Karpas-422 (cell line): Measurements from ENCODE around the gene PPP2R2B. TPM values are rescaled to one million over a fixed set of nuclear protein-coding genes. Genes with fewer than 3 reads are reported as not detected.

Experiments
- DNase-seq: peaks from one replicate; pipeline ENCODE4 v3.0.0-alpha.2; 2015
- H2AFZ ChIP-seq: fragments of 200-600 bp; sonication (generic); 2 replicates; pipeline ENCODE4 v1.6.1; 2014; ENCODE audit warnings: antibody characterized with exemption, low read length, mixed read lengths
- H3K27ac ChIP-seq: fragments of 200-600 bp; sonication (generic); 2 replicates; pipeline ENCODE4 v1.5.1; 2014; ENCODE audit warnings: mild to moderate bottlenecking, low read length, moderate library complexity
- H3K27me3 ChIP-seq: fragments of 200-600 bp; sonication (generic); 2 replicates; pipeline ENCODE4 v1.6.1; 2014; ENCODE audit warnings: low read length, mixed read lengths
- H3K36me3 ChIP-seq: fragments of 200-600 bp; sonication (generic); 2 replicates; pipeline ENCODE4 v1.6.1; 2014; ENCODE audit warnings: low read length, mixed read lengths; ENCODE audit not compliant: insufficient read depth
- H3K4me1 ChIP-seq: fragments of 200-600 bp; sonication (generic); 2 replicates; pipeline ENCODE4 v1.6.1; 2014; ENCODE audit warnings: mild to moderate bottlenecking, low read length, mixed read lengths
- H3K4me2 ChIP-seq: fragments of 200-600 bp; sonication (generic); 2 replicates; pipeline ENCODE4 v1.6.1; 2014; ENCODE audit warnings: low read length, low read depth, mild to moderate bottlenecking; ENCODE audit not compliant: poor library complexity, severe bottlenecking
- H3K4me3 ChIP-seq: fragments of 200-600 bp; sonication (generic); 2 replicates; pipeline ENCODE4 v1.5.1; 2014; ENCODE audit warnings: mild to moderate bottlenecking, antibody characterized with exemption, low read length, mixed read lengths
- H3K79me2 ChIP-seq: fragments of 200-600 bp; sonication (generic); 2 replicates; pipeline ENCODE4 v1.6.1; 2014; ENCODE audit warnings: mild to moderate bottlenecking, low read length, mixed read lengths
- H3K9ac ChIP-seq: fragments of 200-600 bp; sonication (generic); 2 replicates; pipeline ENCODE4 v1.6.0; 2014; ENCODE audit warnings: low read length
- H3K9me2 ChIP-seq: fragments of 200-600 bp; sonication (generic), shearing (Covaris generic); replicated peaks from 2 replicates; pipeline ENCODE4 v1.6.0; 2014; ENCODE audit warnings: mild to moderate bottlenecking, low read length, moderate library complexity; ENCODE audit not compliant: insufficient read depth
- H3K9me3 ChIP-seq: fragments of 300-700, 200-600 bp; sonication (generic); 2 replicates; pipeline ENCODE4 v1.6.1; 2014; ENCODE audit warnings: low read length, mixed read lengths
- H4K20me1 ChIP-seq: fragments of 200-600 bp; sonication (generic); 2 replicates; pipeline ENCODE4 v1.6.1; 2014; ENCODE audit warnings: mild to moderate bottlenecking, antibody characterized with exemption, low read length, low read depth; ENCODE audit not compliant: insufficient read depth
- total RNA-seq: library from RNA; depleted of rRNA; stranded (reverse); fragments of >200 nt; shearing (Covaris generic); gene quantifications from 2 replicates; pipeline ENCODE4 v1.2.3, GENCODE V29; 2014; ENCODE audit warnings: low replicate concordance

Gene PPP2R2B
- total RNA-seq, 1 experiment from 2014 or later = not detected

DNA sequence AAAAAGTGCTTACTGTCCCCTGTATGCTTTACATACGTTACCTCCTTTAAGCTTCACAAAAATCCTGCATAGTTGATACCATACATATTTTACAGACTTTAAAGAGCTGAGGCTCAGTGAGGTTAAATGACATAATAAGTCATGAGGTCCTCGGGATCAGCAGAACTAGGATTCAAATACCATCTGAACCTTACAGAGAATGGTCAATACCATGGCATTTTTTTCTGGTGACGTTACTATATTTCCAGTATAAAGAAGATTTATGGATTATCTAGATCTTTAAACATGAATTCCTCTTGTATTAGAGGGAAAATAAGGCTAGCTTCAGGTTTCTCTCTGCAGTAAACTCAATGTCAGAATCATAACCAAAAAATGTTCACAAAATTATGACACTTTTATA lies 208.9 kb downstream of the PPP2R2B start:
- Histone ChIP-seq H3K27me3 (no peaks in the 10 kb centered on the region), H3K4me3 (no peak overlapping the region), H3K36me3 (no peaks in the 10 kb centered on the region), H2AFZ (no peak overlapping the region), H3K4me1 (no peaks in the 10 kb centered on the region), H3K9me2 (no peaks in the 10 kb centered on the region), H3K4me2 (no peak overlapping the region), H3K9ac (no peak overlapping the region), H3K9me3 (no peaks in the 10 kb centered on the region), H4K20me1 (no peaks in the 10 kb centered on the region; the same call in 1 of the 2 replicates), H3K27ac (no peak overlapping the region), H3K79me2 (no peaks in the 10 kb centered on the region)
- no peak for DNase-seq

DNA sequence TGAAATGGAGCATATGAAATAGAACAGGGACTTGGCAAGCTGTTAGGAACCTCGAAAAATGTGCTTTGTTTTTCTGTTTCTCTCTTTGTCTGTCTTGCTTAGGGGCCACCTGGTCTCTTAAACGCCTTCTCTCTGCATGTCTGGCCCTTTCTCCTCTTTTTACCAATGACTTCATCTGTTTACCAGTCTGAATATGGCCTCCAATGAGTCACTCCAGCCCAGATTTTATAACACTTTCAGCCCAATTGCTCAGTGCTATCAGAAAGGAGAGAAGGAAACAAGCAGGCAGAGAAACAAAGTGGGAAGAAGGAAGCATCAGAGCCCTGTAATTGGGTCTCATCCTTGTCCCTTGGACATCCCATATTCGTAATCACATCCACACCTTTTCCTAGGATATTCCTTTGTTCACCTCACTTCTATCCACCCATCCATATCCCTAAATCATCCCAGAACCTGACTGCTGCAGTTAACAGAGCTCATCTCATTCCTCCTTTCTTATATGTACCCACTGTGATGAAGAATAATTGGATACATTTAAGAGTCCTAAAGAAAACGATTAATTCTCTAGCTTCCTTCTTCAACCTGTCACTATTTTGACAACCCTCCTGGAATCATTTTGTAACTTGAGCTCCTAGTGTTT lies 210.8 kb downstream of the PPP2R2B start:
- Histone ChIP-seq H3K27me3 (no peaks in the 10 kb centered on the region), H3K4me3 (no peak overlapping the region), H3K4me1 (no peaks in the 10 kb centered on the region), H4K20me1 (no peaks in the 10 kb centered on the region), H3K9me3 (no peaks in the 10 kb centered on the region), H3K4me2 (no peak overlapping the region), H3K79me2 (no peaks in the 10 kb centered on the region), H2AFZ (no peak overlapping the region), H3K9ac (no peak overlapping the region), H3K9me2 (no peaks in the 10 kb centered on the region), H3K27ac (no peak overlapping the region), H3K36me3 (no peaks in the 10 kb centered on the region)
- no peak for DNase-seq

DNA sequence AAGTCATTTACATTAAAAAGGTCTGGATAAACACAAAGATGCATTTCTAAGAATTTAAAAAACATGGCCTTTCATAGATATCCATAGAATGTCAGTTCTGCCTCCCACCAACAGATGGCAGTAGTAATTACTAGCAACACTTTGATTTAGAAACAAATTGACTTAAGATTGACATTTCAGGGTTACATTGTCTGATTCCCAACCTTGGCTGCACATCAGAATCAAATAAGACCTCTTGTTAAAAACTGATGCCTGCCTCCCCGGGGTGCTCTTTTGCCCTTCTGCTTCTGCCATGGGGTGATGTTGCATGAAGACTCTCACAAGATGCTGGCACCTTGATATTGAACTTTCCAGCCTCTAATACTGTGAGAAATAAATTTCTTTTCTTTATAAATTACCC lies 216.3 kb downstream of the PPP2R2B start:
- Histone ChIP-seq H2AFZ (no peak overlapping the region), H3K9ac (no peak overlapping the region), H4K20me1 (no peaks in the 10 kb centered on the region), H3K4me1 (no peaks in the 10 kb centered on the region), H3K79me2 (no peaks in the 10 kb centered on the region), H3K9me2 (no peaks in the 10 kb centered on the region), H3K27ac (no peak overlapping the region), H3K9me3 (no peaks in the 10 kb centered on the region), H3K27me3 (no peaks in the 10 kb centered on the region), H3K36me3 (no peaks in the 10 kb centered on the region), H3K4me2 (no peak overlapping the region), H3K4me3 (no peak overlapping the region)
- peak; percentile 76 for DNase-seq

DNA sequence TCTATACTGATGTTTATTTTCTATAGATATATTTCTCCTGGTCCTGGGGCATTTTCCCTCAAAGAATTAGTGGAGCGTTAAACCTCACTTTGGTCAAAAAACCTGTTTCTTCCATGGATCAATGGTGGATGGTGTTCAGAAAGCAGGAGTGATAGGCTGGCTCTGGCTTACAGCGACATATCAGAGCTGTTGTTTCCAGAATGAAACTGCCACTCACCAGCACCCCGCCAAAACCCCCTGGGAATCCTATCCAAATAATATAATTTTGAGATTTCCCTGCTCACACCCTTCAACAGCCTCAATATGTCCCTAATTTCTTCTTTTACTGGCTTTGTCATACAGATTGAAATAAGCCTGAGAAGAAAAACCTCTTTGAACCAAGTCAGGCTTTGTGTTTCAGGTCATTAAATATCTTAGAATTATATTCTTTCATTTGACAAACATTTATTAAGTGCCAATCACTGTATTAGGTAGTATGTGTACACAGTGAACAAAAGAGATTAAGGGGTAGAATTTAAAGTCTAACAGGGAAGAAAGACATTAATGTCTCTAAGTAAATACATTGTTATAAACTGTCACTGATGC lies 218.1 kb downstream of the PPP2R2B start:
- no peak overlapping the region for H3K4me3 ChIP-seq
- H3K27me3 ChIP-seq = no peaks in the 10 kb centered on the region
- no peak for DNase-seq
- no peaks in the 10 kb centered on the region for H3K36me3 ChIP-seq
- no peak overlapping the region for H3K9ac ChIP-seq
- H3K4me2 ChIP-seq = no peak overlapping the region
- no peak overlapping the region for H3K27ac ChIP-seq
- H3K9me2 ChIP-seq = no peaks in the 10 kb centered on the region
- no peaks in the 10 kb centered on the region for H3K79me2 ChIP-seq
- H2AFZ ChIP-seq = no peak overlapping the region
- no peaks in the 10 kb centered on the region for H4K20me1 ChIP-seq
- no peaks in the 10 kb centered on the region for H3K4me1 ChIP-seq
- no peaks in the 10 kb centered on the region for H3K9me3 ChIP-seq

DNA sequence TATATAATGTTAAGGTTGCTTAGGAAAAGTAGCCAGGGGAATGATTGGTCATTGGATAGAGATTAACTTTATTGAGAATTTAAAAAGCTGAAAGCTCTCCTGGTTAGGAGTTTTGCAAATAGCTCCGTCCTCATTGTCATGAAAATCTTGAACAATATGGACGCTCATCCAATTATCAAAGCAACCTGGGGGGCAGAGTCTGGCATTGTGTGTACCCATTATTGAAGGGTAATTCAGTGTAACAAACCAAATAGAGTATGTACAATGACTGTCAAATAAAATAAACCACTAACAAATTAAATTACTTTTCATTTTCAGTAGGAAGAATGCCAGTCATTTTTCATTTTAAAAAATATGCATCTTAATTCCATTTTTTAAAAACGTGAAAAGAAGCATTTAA lies 218.6 kb downstream of the PPP2R2B start:
- no peaks in the 10 kb centered on the region for H3K9me2 ChIP-seq
- no peak overlapping the region for H3K9ac ChIP-seq
- H3K36me3 ChIP-seq = no peaks in the 10 kb centered on the region
- no peak overlapping the region for H3K27ac ChIP-seq
- H3K4me3 ChIP-seq = no peak overlapping the region
- H4K20me1 ChIP-seq = no peaks in the 10 kb centered on the region
- H2AFZ ChIP-seq = no peak overlapping the region
- no peak overlapping the region for H3K4me2 ChIP-seq
- no peak for DNase-seq
- no peaks in the 10 kb centered on the region for H3K9me3 ChIP-seq
- H3K27me3 ChIP-seq = no peaks in the 10 kb centered on the region
- no peaks in the 10 kb centered on the region for H3K4me1 ChIP-seq
- H3K79me2 ChIP-seq = no peaks in the 10 kb centered on the region

DNA sequence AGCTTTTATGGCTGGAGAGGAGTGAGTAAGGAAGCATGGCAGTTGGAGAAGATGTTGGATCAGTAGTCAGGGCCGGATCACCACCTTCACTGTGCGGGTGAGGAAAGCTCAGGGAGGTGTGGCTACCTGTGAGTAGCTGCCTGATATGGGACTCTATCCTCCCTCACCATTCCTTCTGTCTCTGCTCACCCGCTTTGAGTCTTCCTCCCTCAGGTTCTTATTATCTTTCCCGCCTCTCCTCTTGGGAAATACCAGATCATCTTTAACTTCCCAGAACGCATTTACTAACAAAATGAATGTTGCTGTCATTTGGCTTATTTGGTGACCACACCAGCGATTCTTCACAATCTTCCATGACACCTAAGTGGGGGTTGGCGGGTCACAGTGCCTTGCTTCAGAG lies 221.9 kb downstream of the PPP2R2B start:
- Histone ChIP-seq H4K20me1 (no peaks in the 10 kb centered on the region), H3K9me3 (no peaks in the 10 kb centered on the region), H3K27ac (no peak overlapping the region), H3K4me3 (no peak overlapping the region), H3K9me2 (no peaks in the 10 kb centered on the region), H3K27me3 (no peaks in the 10 kb centered on the region), H3K36me3 (no peaks in the 10 kb centered on the region), H3K9ac (no peak overlapping the region), H3K79me2 (no peaks in the 10 kb centered on the region), H3K4me2 (no peak overlapping the region), H2AFZ (no peak overlapping the region), H3K4me1 (no peaks in the 10 kb centered on the region)
- DNase-seq = no peak

DNA sequence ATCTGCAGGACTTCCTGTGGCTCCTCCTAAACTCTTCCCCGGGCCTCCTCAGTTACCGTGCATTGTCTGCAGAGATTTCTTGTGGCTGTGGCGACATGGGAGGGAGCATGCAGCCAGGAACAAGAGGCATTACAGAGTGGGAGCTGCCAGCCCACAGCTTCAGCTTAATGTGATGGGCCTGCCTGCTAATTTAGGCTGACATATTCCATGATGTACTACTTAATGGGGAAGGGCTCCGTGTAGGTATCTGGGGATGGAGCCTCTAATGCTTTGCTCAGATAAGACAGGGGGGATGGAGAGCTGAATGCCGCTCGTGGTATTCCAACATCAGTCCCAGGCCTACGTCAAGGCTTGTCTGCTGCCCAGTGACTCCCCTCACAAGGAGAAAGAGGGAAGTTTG lies 225.0 kb downstream of the PPP2R2B start:
- H3K9ac ChIP-seq = no peak overlapping the region
- H3K4me1 ChIP-seq = no peaks in the 10 kb centered on the region
- no peaks in the 10 kb centered on the region for H4K20me1 ChIP-seq
- H2AFZ ChIP-seq = no peak overlapping the region
- H3K27me3 ChIP-seq = no peaks in the 10 kb centered on the region
- no peaks in the 10 kb centered on the region for H3K9me2 ChIP-seq
- H3K4me2 ChIP-seq = no peak overlapping the region
- H3K36me3 ChIP-seq = no peaks in the 10 kb centered on the region
- H3K79me2 ChIP-seq = no peaks in the 10 kb centered on the region
- DNase-seq = no peak
- no peaks in the 10 kb centered on the region for H3K9me3 ChIP-seq
- no peak overlapping the region for H3K27ac ChIP-seq
- no peak overlapping the region for H3K4me3 ChIP-seq

DNA sequence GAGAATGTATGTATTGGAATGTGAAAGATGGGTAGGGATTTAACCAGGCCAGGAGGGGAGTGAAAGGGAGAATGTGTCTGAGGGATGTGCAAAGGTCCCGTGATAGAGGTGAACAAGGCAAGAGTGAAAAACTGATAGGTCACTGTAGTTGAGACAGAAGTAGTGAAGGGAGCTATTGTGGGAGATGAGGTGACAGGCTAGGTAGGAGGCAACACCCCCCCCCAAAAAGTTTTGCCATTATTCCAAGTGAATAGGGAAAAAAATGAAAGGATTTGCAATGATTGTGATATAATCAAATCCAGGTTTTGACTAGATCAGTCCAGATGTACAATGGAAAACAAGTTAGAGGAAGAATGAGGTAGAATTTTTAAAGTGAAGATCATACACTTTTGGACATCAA lies 226.0 kb downstream of the PPP2R2B start:
- Histone ChIP-seq H3K4me3 (no peak overlapping the region), H3K4me1 (no peaks in the 10 kb centered on the region), H3K79me2 (no peaks in the 10 kb centered on the region), H4K20me1 (no peaks in the 10 kb centered on the region), H3K36me3 (no peaks in the 10 kb centered on the region), H3K9ac (no peak overlapping the region), H2AFZ (no peak overlapping the region), H3K4me2 (no peak overlapping the region), H3K27ac (no peak overlapping the region), H3K9me3 (no peaks in the 10 kb centered on the region), H3K27me3 (no peaks in the 10 kb centered on the region), H3K9me2 (no peaks in the 10 kb centered on the region)
- no peak for DNase-seq
